Amniotic stem cell (primary cell): Measurements from ENCODE around the gene BIRC3.

Source experiments
- DNase-seq: peaks from one replicate; lab custom pipeline; 2025; lab: John Stamatoyannopoulos, UW

The BIRC3 gene

DNA sequence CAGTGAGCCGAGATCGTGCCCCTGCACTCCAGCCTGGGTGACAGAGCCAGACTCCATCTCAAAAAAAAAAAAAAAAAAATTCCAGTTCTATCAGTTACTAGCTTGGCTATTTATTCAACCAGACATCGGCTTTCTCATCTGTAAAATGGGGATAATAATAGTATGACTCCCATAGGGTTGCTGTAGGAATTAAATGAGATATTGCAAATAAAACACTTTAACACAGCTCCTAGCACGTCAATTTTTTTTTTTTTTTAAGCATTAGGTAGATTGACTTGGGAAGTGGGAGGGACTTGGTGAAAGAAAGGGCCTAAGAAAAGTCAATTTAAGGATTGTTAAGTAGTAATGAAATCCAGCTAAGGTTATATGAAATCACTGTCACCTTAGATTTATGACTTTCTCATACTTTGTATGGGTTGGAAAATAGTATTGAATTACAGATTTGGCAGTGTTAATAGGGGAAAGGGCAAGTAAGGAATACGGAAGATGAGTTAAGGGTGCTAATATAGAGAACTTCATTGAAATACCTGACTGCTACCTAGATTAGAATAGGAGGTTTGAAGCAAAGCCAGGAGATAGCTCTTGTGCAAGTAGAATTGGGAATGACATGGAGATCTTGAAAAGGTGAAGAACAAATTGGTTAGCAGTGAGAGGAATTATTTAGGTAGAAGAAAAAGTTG lies 58.6 kb downstream of the BIRC3 start:
- DNase-seq = no peak

- DNase-seq = no peak
Measured at GRCh38 chr11:102377891-102378290, 60.6 kb downstream of the BIRC3 start.

DNA sequence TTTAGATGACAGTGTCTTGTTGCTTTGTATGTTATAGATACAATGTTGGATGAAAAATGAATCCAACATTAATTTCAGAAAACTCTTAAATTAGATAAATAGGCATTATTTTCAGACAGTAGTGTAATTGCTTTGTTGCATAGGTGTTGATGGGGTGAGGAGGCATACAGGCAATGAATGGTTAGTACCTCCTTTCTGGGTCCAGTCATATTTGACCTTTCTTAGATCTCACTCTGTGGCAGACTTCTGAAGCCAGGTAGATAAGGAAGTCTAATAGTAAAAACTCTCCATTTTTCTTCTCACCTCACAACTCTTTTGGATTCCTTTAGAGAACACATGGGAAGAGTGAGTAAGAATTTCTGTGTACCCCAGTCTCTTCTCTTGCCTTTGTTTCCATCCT lies 61.5 kb downstream of the BIRC3 start:
- no peak for DNase-seq

DNA sequence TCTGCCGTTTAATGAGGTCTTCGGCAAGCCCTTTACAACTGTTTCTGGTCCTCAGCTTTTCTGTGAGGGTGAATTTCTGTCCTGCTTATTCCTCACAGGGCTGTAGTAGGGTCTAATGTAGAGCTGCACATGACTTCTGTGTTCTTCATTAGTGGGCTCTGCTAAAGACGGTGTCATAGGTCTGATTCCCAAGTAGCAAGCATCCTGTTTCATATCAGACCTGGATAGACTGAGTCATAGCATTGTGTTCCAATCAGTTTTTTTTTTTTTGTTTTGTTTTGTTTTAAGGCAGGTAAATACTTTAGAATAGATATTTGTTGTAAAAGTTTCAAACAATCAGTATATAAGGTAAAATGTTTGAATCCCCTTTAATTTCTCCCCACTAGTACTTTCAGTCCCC lies 65.1 kb downstream of the BIRC3 start:
- no peak for DNase-seq

DNA sequence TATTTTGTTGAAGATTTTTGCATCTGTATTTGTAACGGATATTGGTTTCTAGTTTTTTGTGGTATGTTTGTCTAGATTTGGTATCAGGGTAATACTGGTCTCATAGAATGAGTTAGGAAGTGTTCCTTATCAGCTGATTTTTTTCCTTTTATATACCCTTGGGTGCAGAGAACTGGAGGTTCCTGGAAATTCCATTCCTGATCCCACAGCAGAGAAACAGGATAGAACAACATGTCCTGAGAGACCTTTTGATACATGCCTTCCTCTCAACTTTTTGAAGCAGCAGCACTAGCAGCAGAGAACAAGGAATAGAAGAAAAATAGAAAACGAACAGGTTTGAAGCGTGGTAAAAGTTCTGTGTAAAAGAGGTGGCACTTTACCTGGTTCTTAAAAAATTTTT lies 66.6 kb downstream of the BIRC3 start:
- no peak for DNase-seq

DNA sequence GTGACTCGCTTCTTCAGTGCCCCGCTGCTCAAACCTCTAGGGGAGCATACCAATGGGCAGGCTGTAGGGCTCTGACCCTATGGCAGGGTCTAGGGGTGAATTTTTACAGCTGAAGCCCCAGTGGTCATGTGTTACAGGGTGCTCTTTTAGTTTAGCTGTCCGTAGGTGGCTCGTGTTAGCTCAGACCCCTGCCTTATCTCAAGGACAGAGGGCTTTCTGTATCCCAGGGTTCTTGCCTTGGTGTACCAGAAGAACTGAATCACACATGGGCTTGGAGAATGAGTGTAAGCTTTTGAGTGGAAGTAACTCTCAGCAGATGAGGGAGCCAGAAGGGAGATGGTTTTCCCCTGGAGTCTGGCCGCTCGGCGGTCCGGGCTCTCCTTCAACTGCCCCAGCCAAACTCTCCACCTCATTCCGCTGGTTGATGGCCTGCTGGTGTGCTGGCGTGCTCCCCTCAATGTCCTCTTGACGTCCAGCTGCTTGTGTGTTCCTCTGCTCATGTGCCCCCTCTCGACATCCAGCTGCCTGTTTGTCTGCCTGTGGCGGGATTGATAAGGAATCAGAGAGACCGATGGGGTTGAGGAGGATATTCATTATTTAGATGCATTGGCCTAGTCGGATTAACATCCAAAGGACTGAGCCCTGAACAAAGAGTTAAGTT lies 67.3 kb downstream of the BIRC3 start:
- DNase-seq = no peak

DNA sequence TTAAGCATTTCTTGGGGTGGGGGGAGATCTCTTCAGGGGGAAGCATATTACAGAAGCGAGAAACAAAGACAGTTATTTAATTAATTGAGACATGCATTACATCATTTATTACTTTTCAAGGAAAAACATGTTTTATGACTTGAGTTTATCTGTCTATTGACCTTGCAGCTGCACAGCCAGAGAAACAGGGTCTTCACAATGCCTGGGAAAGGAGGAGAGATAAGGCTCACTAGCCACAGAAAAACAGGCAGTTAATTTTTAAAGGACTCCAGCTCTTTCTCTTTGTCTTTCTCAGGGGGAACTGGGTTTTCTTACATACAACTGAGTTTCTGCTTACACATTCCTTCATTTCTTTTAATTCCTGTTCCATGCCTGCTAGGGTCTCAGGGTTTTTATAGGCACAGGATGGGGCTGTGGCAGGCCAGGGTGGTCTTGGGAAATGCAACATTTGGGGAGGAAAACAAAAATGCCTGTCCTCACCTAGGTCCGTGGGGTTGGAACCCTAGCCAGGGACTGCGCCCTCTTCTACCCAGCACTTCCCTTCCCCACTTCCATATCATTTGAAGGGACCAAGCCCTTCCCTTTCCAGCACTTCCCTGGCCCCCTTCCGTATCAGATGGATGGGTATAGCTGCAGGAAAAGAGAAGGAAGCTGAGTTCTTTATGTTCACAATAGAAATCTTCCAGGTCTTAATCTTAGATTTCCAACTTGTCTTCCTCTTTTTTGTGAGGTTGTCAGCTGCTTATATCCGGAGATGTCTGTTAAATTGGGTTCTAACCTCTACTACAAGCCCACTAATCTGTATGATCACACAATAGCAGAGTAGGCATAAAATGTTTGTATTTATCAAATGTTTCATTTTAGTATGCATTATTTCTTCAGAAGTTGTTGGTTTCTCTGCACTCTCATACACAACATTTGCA lies 68.1 kb downstream of the BIRC3 start:
- DNase-seq = no peak

DNA sequence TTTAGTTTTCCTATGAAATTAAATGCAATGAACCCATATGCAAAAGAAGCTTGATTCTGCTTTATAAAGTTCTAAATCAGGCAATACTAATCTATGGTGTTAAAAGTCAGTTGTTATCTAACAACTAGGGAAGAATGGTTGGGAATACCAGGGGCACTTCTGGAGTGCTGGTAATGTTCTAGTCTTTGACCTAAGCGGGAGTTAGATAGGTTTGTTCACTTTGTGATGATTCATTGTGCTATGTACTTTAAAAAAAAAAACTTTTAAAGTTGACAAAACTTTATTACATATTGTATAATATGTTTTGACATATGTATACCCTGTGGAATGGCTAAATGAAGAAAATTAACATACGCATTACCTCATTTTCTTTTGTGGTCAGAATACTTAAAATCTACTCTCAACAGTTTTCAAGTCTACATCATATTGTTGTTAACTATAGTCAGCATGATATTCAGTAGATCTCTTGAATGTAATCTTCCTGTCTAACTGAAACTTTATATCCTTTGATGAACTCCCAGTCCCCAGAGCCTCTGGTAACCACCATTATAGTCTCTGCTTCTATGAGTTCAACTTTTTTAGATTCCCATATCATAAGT lies 69.0 kb downstream of the BIRC3 start:
- DNase-seq = no peak

- DNase-seq = no peak
Measured at GRCh38 chr11:102387043-102387781, 69.9 kb downstream of the BIRC3 start.
